H9 (cell line): ENCODE results near the gene EAF2. TPM values are rescaled to one million over a fixed set of nuclear protein-coding genes. Genes with fewer than 3 reads are reported as not detected.

Experiments
- DNase-seq: peaks from one replicate; pipeline ENCODE4 v3.0.0-alpha.2; 2017
- H2AFZ ChIP-seq: one replicate; pipeline ENCODE4 v1.6.1; 2013; ENCODE audit warnings: mild to moderate bottlenecking, low read length, control low read depth, moderate library complexity
- H2AK5ac ChIP-seq: 2 replicates; pipeline ENCODE4 v1.6.1; 2013; ENCODE audit warnings: low read length, control low read depth, mixed read lengths; ENCODE audit not compliant: insufficient read length
- H2BK120ac ChIP-seq: one replicate; pipeline ENCODE4 v1.6.1; 2013; ENCODE audit warnings: low read depth, mild to moderate bottlenecking, low read length, control low read depth, inconsistent platforms; ENCODE audit not compliant: poor library complexity, severe bottlenecking
- H2BK12ac ChIP-seq: 2 replicates; pipeline ENCODE4 v1.6.1; 2013; ENCODE audit warnings: low read length, control low read depth, mixed read lengths, low read depth; ENCODE audit not compliant: insufficient read length
- H2BK15ac ChIP-seq: 2 replicates; pipeline ENCODE4 v1.6.1; 2013; ENCODE audit warnings: low read depth, low read length, control low read depth
- H2BK20ac ChIP-seq: one replicate; pipeline ENCODE4 v1.6.1; 2013; ENCODE audit warnings: low read depth, mild to moderate bottlenecking, low read length, control low read depth, inconsistent platforms; ENCODE audit not compliant: poor library complexity, severe bottlenecking
- H2BK5ac ChIP-seq: 2 replicates; pipeline ENCODE4 v1.6.1; 2013; ENCODE audit warnings: low read length, control low read depth, mixed read lengths; ENCODE audit not compliant: insufficient read length
- H3K14ac ChIP-seq: 2 replicates; pipeline ENCODE4 v1.6.1; 2013; ENCODE audit warnings: low read length, control low read depth; ENCODE audit not compliant: insufficient read depth
- H3K18ac ChIP-seq: 2 replicates; pipeline ENCODE4 v1.6.1; 2013; ENCODE audit warnings: low read depth, mild to moderate bottlenecking, mixed read lengths, low read length, control low read depth; ENCODE audit not compliant: insufficient read length
- H3K23ac ChIP-seq: 2 replicates; pipeline ENCODE4 v1.6.1; 2013; ENCODE audit warnings: low read length, control low read depth, mixed read lengths, low read depth; ENCODE audit not compliant: insufficient read length
- H3K23me2 ChIP-seq: 2 replicates; pipeline ENCODE4 v1.6.1; 2013; ENCODE audit warnings: low read depth, mild to moderate bottlenecking, mixed read lengths, low read length, control low read depth; ENCODE audit not compliant: insufficient read length, poor library complexity, severe bottlenecking
- H3K27ac ChIP-seq: 2 replicates; pipeline ENCODE4 v1.5.1; 2013; ENCODE audit warnings: low read length, control low read depth, mixed read lengths, low read depth; ENCODE audit not compliant: insufficient read length
- H3K27me3 ChIP-seq: 2 replicates; pipeline ENCODE4 v1.6.1; 2013; ENCODE audit warnings: low read length, control low read depth, inconsistent platforms; ENCODE audit not compliant: insufficient read depth
- H3K4ac ChIP-seq: 2 replicates; pipeline ENCODE4 v1.6.1; 2013; ENCODE audit warnings: low read depth, mild to moderate bottlenecking, control low read depth, inconsistent platforms, low read length, moderate library complexity
- H3K4me1 ChIP-seq: 2 replicates; pipeline ENCODE4 v1.6.1; 2013; ENCODE audit warnings: low read length, control low read depth, inconsistent platforms; ENCODE audit not compliant: insufficient read depth
- H3K4me2 ChIP-seq: 2 replicates; pipeline ENCODE4 v1.6.1; 2013; ENCODE audit warnings: low read length, control low read depth, mixed read lengths; ENCODE audit not compliant: insufficient read length, insufficient read depth
- H3K56ac ChIP-seq: 2 replicates; pipeline ENCODE4 v1.6.1; 2013; ENCODE audit warnings: low read depth, mild to moderate bottlenecking, mixed read lengths, low read length, control low read depth; ENCODE audit not compliant: insufficient read length
- H3K79me1 ChIP-seq: 2 replicates; pipeline ENCODE4 v1.6.1; 2013; ENCODE audit warnings: low read depth, mild to moderate bottlenecking, moderate library complexity, low read length, control low read depth, inconsistent platforms; ENCODE audit not compliant: insufficient read depth, poor library complexity, severe bottlenecking
- H3K79me2 ChIP-seq: 2 replicates; pipeline ENCODE4 v1.6.1; 2013; ENCODE audit warnings: low read length, control low read depth, inconsistent platforms; ENCODE audit not compliant: insufficient read depth
- H3K9ac ChIP-seq: 2 replicates; pipeline ENCODE4 v1.6.1; 2013; ENCODE audit warnings: low read length, control low read depth, mixed read lengths; ENCODE audit not compliant: insufficient read length; ENCODE audit errors: extremely low read depth
- H3K9me3 ChIP-seq: one replicate; pipeline ENCODE4 v1.6.1; 2013; ENCODE audit warnings: low read depth, low read length, inconsistent platforms; ENCODE audit not compliant: control insufficient read depth
- H3T11ph ChIP-seq: one replicate; pipeline ENCODE4 v1.6.1; 2013; ENCODE audit warnings: mild to moderate bottlenecking, low read length, control low read depth, inconsistent platforms
- H4K20me1 ChIP-seq: one replicate; pipeline ENCODE4 v1.6.1; 2013; ENCODE audit not compliant: control insufficient read depth, insufficient read length, insufficient read depth
- H4K5ac ChIP-seq: 2 replicates; pipeline ENCODE4 v1.6.1; 2013; ENCODE audit warnings: low read depth, mild to moderate bottlenecking, mixed read lengths, low read length, control low read depth; ENCODE audit not compliant: insufficient read length
- H4K8ac ChIP-seq: replicated peaks from 2 replicates; pipeline ENCODE4 v1.6.1; 2013; ENCODE audit warnings: low read length, control low read depth, mixed read lengths, low read depth; ENCODE audit not compliant: insufficient read length
- H4K91ac ChIP-seq: 2 replicates; pipeline ENCODE4 v1.6.1; 2013; ENCODE audit warnings: low read depth, mild to moderate bottlenecking, moderate library complexity, mixed read lengths, low read length, control low read depth; ENCODE audit not compliant: insufficient read length
- H3K27ac Mint-ChIP-seq, 3 experiments: 2 replicates in 2 of 3; 3 replicates in 1 of 3; pipeline ENCODE4 v1.8.0; 2020 to 2021; ENCODE audit warnings: mixed read lengths in 3 of 3, mild to moderate bottlenecking in 1 of 3, moderate library complexity in 1 of 3
- H3K27me3 Mint-ChIP-seq: 2 replicates; pipeline ENCODE4 v1.8.0; 2021; ENCODE audit warnings: low read depth, mild to moderate bottlenecking, moderate library complexity, mixed read lengths
- H3K36me3 Mint-ChIP-seq, 3 experiments: 2 replicates in 2 of 3; 3 replicates in 1 of 3; pipeline ENCODE4 v1.8.0; 2020 to 2021; ENCODE audit warnings: low read depth in 3 of 3, mixed read lengths in 3 of 3; ENCODE audit not compliant: insufficient read depth in 1 of 3
- H3K4me1 Mint-ChIP-seq, 2 experiments: 2 replicates each; pipeline ENCODE4 v1.8.0; 2020; ENCODE audit warnings: mixed read lengths in 2 of 2
- H3K4me3 Mint-ChIP-seq, 2 experiments: 2 replicates in 1 of 2; 3 replicates in 1 of 2; pipeline ENCODE4 v1.8.0; 2020 to 2021; ENCODE audit warnings: mild to moderate bottlenecking in 2 of 2, mixed read lengths in 2 of 2, moderate library complexity in 1 of 2
- H3K9me3 Mint-ChIP-seq, 2 experiments: 2 replicates in 1 of 2; 3 replicates in 1 of 2; pipeline ENCODE4 v1.8.0; 2020; ENCODE audit warnings: mild to moderate bottlenecking in 2 of 2, mixed read lengths in 2 of 2, moderate library complexity in 1 of 2
- total RNA-seq: library from RNA; stranded (reverse); gene quantifications from 2 replicates; pipeline ENCODE4 v1.2.1, GENCODE V29; 2021
- TF ChIP-seq, protein P1 (sequence below): fragments of 200-600 bp; sonication (generic); conservative IDR thresholded peaks from 3 replicates; pipeline ENCODE4 v1.8.0; 2021; ENCODE audit warnings: antibody characterized with exemption, mild to moderate bottlenecking

EAF2 gene
- total RNA-seq, 1 experiment from 2014 or later, result 4.3 TPM

DNA sequence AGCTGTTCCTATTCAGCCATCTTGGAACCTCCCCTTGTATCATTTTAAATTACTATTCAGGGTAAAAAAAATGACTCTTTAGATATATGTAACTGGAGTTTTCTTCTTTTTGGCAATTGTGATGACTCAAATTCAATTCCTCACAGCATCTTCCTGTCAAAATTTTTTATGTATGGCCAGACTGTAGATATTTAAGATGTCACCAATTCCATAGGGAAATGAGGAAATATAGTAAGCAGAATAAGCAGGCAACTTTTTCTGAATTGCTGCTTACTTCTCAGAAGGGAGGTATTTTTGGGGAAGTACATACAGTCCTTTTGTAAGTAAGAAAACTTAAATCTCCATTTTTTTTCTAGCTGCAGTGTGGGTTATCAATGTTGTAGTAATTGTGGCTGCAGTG, 28.8 kb downstream of the EAF2 start:
- no peak for DNase-seq
- Histone ChIP-seq H2BK5ac (no peak overlapping the region), H4K91ac (no peak overlapping the region), H2BK120ac (no peak overlapping the region), H3K18ac (no peak overlapping the region), H4K8ac (no peak overlapping the region), H2AK5ac (no peak overlapping the region), H3K9ac (no peak overlapping the region), H2AFZ (no peak overlapping the region), H2BK20ac (no peak overlapping the region), H3K4ac (no peak overlapping the region), H3K27ac (no peak overlapping the region), H3K4me1 (no peaks in the 10 kb centered on the region), H3K79me1 (no peaks in the 10 kb centered on the region), H3K23me2 (no peaks in the 10 kb centered on the region), H3T11ph (no peak overlapping the region), H3K9me3 (peaks cover 5% of the 10 kb centered on the region), H2BK12ac (no peak overlapping the region), H4K20me1 (no peaks in the 10 kb centered on the region), H2BK15ac (no peak overlapping the region), H3K14ac (no peak overlapping the region), H3K23ac (no peak overlapping the region), H3K56ac (no peak overlapping the region), H3K4me2 (no peak overlapping the region), H4K5ac (no peak overlapping the region), H3K27me3 (no peaks in the 10 kb centered on the region), H3K79me2 (no peaks in the 10 kb centered on the region)
- H3K9me3 Mint-ChIP-seq, result peaks cover 28 to 33% of the 10 kb centered on the region in 2 experiments
- no peaks in the 10 kb centered on the region for H3K4me1 Mint-ChIP-seq
- H3K27ac Mint-ChIP-seq, result no peak overlapping the region; a peak in 1 of 7 replicates
- peaks cover 33 to 43% (median 37%) of the 10 kb centered on the region in 3 experiments for H3K36me3 Mint-ChIP-seq
- TF ChIP-seq, protein P1, sequence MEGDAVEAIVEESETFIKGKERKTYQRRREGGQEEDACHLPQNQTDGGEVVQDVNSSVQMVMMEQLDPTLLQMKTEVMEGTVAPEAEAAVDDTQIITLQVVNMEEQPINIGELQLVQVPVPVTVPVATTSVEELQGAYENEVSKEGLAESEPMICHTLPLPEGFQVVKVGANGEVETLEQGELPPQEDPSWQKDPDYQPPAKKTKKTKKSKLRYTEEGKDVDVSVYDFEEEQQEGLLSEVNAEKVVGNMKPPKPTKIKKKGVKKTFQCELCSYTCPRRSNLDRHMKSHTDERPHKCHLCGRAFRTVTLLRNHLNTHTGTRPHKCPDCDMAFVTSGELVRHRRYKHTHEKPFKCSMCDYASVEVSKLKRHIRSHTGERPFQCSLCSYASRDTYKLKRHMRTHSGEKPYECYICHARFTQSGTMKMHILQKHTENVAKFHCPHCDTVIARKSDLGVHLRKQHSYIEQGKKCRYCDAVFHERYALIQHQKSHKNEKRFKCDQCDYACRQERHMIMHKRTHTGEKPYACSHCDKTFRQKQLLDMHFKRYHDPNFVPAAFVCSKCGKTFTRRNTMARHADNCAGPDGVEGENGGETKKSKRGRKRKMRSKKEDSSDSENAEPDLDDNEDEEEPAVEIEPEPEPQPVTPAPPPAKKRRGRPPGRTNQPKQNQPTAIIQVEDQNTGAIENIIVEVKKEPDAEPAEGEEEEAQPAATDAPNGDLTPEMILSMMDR, result no peak
- H3K4me3 Mint-ChIP-seq, result no peak overlapping the region
- H3K27me3 Mint-ChIP-seq, result no peaks in the 10 kb centered on the region
